Measurements from ENCODE around the gene CLEC7A.

CLEC7A gene

GRCh38 chr12:10084733-10085132, 45.3 kb downstream of the CLEC7A start:
- DNase-seq (ENCODE audit: extremely low spot score): no peak
- ChIA-PET POLR2A (no interaction called here), CTCF (no interaction called here)
- TF ChIP-seq LEF1 (IDR thresholded peaks at IDR 0.05; ENCODE audit: borderline replicate concordance) (no peak), ELF4 (IDR thresholded peaks at IDR 0.05) (no peak), PKNOX1 (IDR thresholded peaks at IDR 0.05) (no peak), FOXK2 (IDR thresholded peaks at IDR 0.05) (no peak), NFRKB (IDR thresholded peaks at IDR 0.05) (no peak), ARNT (IDR thresholded peaks at IDR 0.05) (no peak), CTBP1 (IDR thresholded peaks at IDR 0.05; ENCODE audit: borderline replicate concordance) (no peak), HDGF (IDR thresholded peaks at IDR 0.05; ENCODE audit: borderline replicate concordance) (no peak), FOXM1 (IDR thresholded peaks at IDR 0.05; ENCODE audit: borderline replicate concordance) (no peak), BHLHE40 (IDR thresholded peaks at IDR 0.05; ENCODE audit: borderline replicate concordance) (no peak), ZNF384 (IDR thresholded peaks at IDR 0.05) (no peak)

- DNase-seq (ENCODE audit: extremely low spot score): no peak
- ChIA-PET CTCF (no interaction called here), POLR2A (no interaction called here)
- TF ChIP-seq L3MBTL2 (conservative IDR thresholded peaks at IDR 0.05) (no peak), PKNOX1 (IDR thresholded peaks at IDR 0.05) (no peak), FOXM1 (IDR thresholded peaks at IDR 0.05; ENCODE audit: borderline replicate concordance) (no peak), ZNF384 (IDR thresholded peaks at IDR 0.05) (no peak), LEF1 (IDR thresholded peaks at IDR 0.05; ENCODE audit: borderline replicate concordance) (no peak), BHLHE40 (IDR thresholded peaks at IDR 0.05; ENCODE audit: borderline replicate concordance) (no peak), SUZ12 (IDR thresholded peaks at IDR 0.05) (no peak)
Measured at GRCh38 chr12:10082117-10082874, 47.7 kb downstream of the CLEC7A start.

- ChIA-PET CTCF (no interaction called here), POLR2A (no interaction called here)
- no peak for DNase-seq (ENCODE audit: extremely low spot score)
- TF ChIP-seq TARDBP (IDR thresholded peaks at IDR 0.05) (no peak), HDGF (IDR thresholded peaks at IDR 0.05; ENCODE audit: borderline replicate concordance) (no peak), FOXM1 (IDR thresholded peaks at IDR 0.05; ENCODE audit: borderline replicate concordance) (no peak), SP1 (IDR thresholded peaks at IDR 0.05) (no peak), NFRKB (IDR thresholded peaks at IDR 0.05) (no peak), FOXA1 (IDR thresholded peaks at IDR 0.05) (no peak), L3MBTL2 (conservative IDR thresholded peaks at IDR 0.05) (no peak), BHLHE40 (IDR thresholded peaks at IDR 0.05; ENCODE audit: borderline replicate concordance) (no peak), PKNOX1 (IDR thresholded peaks at IDR 0.05) (no peak), ZNF384 (IDR thresholded peaks at IDR 0.05) (no peak), CTBP1 (IDR thresholded peaks at IDR 0.05; ENCODE audit: borderline replicate concordance) (no peak), SUZ12 (IDR thresholded peaks at IDR 0.05) (no peak), ARNT (IDR thresholded peaks at IDR 0.05) (no peak)
Measured at GRCh38 chr12:10075451-10075850, 54.5 kb downstream of the CLEC7A start.

- ChIA-PET POLR2A (no interaction called here), CTCF (interaction anchor here (0.6 kb wide), 1 partner anchor 39 kb away, joined by 4 read pairs; no protein-coding TSS in a partner anchor)
- DNase-seq (ENCODE audit: extremely low spot score): no peak
- TF ChIP-seq L3MBTL2 (conservative IDR thresholded peaks at IDR 0.05) (no peak), ZNF384 (IDR thresholded peaks at IDR 0.05) (no peak), FOXA1 (IDR thresholded peaks at IDR 0.05) (no peak), ARNT (IDR thresholded peaks at IDR 0.05) (no peak), TARDBP (IDR thresholded peaks at IDR 0.05) (no peak), BHLHE40 (IDR thresholded peaks at IDR 0.05; ENCODE audit: borderline replicate concordance) (no peak), SUZ12 (IDR thresholded peaks at IDR 0.05) (no peak), HDGF (IDR thresholded peaks at IDR 0.05; ENCODE audit: borderline replicate concordance) (no peak), SP1 (IDR thresholded peaks at IDR 0.05) (no peak), ELF4 (IDR thresholded peaks at IDR 0.05) (no peak), NFRKB (IDR thresholded peaks at IDR 0.05) (no peak), FOXK2 (IDR thresholded peaks at IDR 0.05) (no peak)
Measured at GRCh38 chr12:10073261-10073660, 56.7 kb downstream of the CLEC7A start.

GRCh38 chr12:10072131-10072530, 57.9 kb downstream of the CLEC7A start:
- TF ChIP-seq ELF4 (IDR thresholded peaks at IDR 0.05) (no peak), ZNF384 (IDR thresholded peaks at IDR 0.05) (no peak), ARNT (IDR thresholded peaks at IDR 0.05) (no peak), FOXK2 (IDR thresholded peaks at IDR 0.05) (no peak), TARDBP (IDR thresholded peaks at IDR 0.05) (no peak), SUZ12 (IDR thresholded peaks at IDR 0.05) (no peak), PKNOX1 (IDR thresholded peaks at IDR 0.05) (no peak), SP1 (IDR thresholded peaks at IDR 0.05) (no peak), HDGF (IDR thresholded peaks at IDR 0.05; ENCODE audit: borderline replicate concordance) (no peak), CTBP1 (IDR thresholded peaks at IDR 0.05; ENCODE audit: borderline replicate concordance) (no peak), FOXA1 (IDR thresholded peaks at IDR 0.05) (no peak), L3MBTL2 (conservative IDR thresholded peaks at IDR 0.05) (no peak), NFRKB (IDR thresholded peaks at IDR 0.05) (no peak), FOXM1 (IDR thresholded peaks at IDR 0.05; ENCODE audit: borderline replicate concordance) (no peak), LEF1 (IDR thresholded peaks at IDR 0.05; ENCODE audit: borderline replicate concordance) (no peak), BHLHE40 (IDR thresholded peaks at IDR 0.05; ENCODE audit: borderline replicate concordance) (no peak)
- DNase-seq (ENCODE audit: extremely low spot score): no peak
- CTCF ChIA-PET: no interaction called here
- POLR2A ChIA-PET: no interaction called here
